Measurements from ENCODE around the gene PIK3R1.

DNA sequence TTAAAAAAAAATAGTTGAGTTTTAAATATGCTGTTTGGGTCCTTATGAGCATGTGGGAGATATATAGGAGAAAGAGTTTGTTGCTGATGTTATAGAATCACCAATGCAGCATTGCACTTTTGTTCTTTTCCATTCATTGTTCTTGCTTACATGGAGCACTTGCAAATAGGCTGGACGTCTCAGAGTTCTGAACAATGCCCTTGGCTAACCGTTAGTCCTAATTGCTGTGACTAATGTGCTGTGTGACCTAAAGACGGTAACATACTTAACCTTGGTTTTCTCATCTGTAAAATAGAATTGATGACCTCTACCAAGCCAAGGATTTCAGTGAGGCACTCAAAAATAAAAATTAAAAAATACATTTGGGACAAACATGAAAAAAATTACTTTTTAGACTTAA is 29.8 kb downstream of the PIK3R1 start:
- no peak for TF ChIP-seq TAF1 (IDR thresholded peaks at IDR 0.05; ENCODE audit: low read depth)
- no peak for TF ChIP-seq CREB1 (IDR thresholded peaks at IDR 0.05; ENCODE audit: low read depth)
- TF ChIP-seq TCF12 (IDR thresholded peaks at IDR 0.05; ENCODE audit: low read depth), result no peak
- TF ChIP-seq, protein P1, sequence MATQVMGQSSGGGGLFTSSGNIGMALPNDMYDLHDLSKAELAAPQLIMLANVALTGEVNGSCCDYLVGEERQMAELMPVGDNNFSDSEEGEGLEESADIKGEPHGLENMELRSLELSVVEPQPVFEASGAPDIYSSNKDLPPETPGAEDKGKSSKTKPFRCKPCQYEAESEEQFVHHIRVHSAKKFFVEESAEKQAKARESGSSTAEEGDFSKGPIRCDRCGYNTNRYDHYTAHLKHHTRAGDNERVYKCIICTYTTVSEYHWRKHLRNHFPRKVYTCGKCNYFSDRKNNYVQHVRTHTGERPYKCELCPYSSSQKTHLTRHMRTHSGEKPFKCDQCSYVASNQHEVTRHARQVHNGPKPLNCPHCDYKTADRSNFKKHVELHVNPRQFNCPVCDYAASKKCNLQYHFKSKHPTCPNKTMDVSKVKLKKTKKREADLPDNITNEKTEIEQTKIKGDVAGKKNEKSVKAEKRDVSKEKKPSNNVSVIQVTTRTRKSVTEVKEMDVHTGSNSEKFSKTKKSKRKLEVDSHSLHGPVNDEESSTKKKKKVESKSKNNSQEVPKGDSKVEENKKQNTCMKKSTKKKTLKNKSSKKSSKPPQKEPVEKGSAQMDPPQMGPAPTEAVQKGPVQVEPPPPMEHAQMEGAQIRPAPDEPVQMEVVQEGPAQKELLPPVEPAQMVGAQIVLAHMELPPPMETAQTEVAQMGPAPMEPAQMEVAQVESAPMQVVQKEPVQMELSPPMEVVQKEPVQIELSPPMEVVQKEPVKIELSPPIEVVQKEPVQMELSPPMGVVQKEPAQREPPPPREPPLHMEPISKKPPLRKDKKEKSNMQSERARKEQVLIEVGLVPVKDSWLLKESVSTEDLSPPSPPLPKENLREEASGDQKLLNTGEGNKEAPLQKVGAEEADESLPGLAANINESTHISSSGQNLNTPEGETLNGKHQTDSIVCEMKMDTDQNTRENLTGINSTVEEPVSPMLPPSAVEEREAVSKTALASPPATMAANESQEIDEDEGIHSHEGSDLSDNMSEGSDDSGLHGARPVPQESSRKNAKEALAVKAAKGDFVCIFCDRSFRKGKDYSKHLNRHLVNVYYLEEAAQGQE (IDR thresholded peaks at IDR 0.05; ENCODE audit: low read depth), result no peak
- TF ChIP-seq EP300 (IDR thresholded peaks at IDR 0.05; ENCODE audit: borderline replicate concordance), result no peak
- TF ChIP-seq, protein P2, sequence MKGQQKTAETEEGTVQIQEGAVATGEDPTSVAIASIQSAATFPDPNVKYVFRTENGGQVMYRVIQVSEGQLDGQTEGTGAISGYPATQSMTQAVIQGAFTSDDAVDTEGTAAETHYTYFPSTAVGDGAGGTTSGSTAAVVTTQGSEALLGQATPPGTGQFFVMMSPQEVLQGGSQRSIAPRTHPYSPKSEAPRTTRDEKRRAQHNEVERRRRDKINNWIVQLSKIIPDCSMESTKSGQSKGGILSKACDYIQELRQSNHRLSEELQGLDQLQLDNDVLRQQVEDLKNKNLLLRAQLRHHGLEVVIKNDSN (IDR thresholded peaks at IDR 0.05), result no peak
- TF ChIP-seq RAD21 (IDR thresholded peaks at IDR 0.05; ENCODE audit: low read depth), result no peak
- no peak for TF ChIP-seq EGR1 (IDR thresholded peaks at IDR 0.05)
- TF ChIP-seq CEBPB (IDR thresholded peaks at IDR 0.05), result no peak
- TF ChIP-seq, protein P3, sequence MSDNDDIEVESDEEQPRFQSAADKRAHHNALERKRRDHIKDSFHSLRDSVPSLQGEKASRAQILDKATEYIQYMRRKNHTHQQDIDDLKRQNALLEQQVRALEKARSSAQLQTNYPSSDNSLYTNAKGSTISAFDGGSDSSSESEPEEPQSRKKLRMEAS (IDR thresholded peaks at IDR 0.05), result no peak
- no peak for TF ChIP-seq FOXM1 (IDR thresholded peaks at IDR 0.05; ENCODE audit: borderline replicate concordance, low read depth)
